ENCODE measurements around the gene RPL38.

GRCh38 chr17:74198694-74199093, 4.8 kb upstream of the RPL38 start:
- no peak for TF ChIP-seq CTCF (IDR thresholded peaks at IDR 0.05)
- TF ChIP-seq POLR2AphosphoS5 (IDR thresholded peaks at IDR 0.05) = no peak
- no peak for TF ChIP-seq POLR2A (IDR thresholded peaks at IDR 0.05)

Measured in prostate gland (tissue), 2 donors.